Motor neuron (in vitro differentiated cells): Measurements from ENCODE around the gene FYCO1. TPM values are rescaled to one million over a fixed set of nuclear protein-coding genes. Genes with fewer than 3 reads are reported as not detected.

Source experiments
- ATAC-seq, 8 experiments: fragments of 200-7000 bp; cut with Tn5 transposase; replicated peaks in 6 of 8; 2 replicates each; pipeline ENCODE4 v1.8.0; 2021; ENCODE audit warnings: mild to moderate bottlenecking in 8 of 8, moderate library complexity in 8 of 8
- H3K27ac ChIP-seq, 2 donors: fragments of 250-450 bp; sonication (Bioruptor Pico); 2 replicates each; pipeline ENCODE4 v1.9.0; 2021; ENCODE audit warnings: antibody characterized with exemption in 2 of 2, mild to moderate bottlenecking in 2 of 2, moderate library complexity in 1 of 2
- H3K4me1 ChIP-seq, 2 donors: fragments of 250-450 bp; sonication (Bioruptor Pico); replicated peaks in 1 of 2; 2 replicates each; pipeline ENCODE4 v1.6.1; 2021; ENCODE audit warnings: antibody characterized with exemption in 2 of 2, mild to moderate bottlenecking in 2 of 2, moderate library complexity in 1 of 2
- H3K4me3 ChIP-seq, 5 donors: fragments of 250-450 bp; sonication (Bioruptor Pico); 2 replicates each; pipeline ENCODE4 v1.9.0; 2021; ENCODE audit warnings: antibody characterized with exemption in 5 of 5, mild to moderate bottlenecking in 5 of 5, moderate library complexity in 4 of 5
- WGBS, 10 experiments: fragments of 450-650 bp; shearing (Covaris generic); methylation state at CpG; one replicate each; pipeline ENCODE4 v1.0.0; 2022; 5-methylcytosine and 5-hydroxymethylcytosine counted together
- in situ Hi-C, 9 experiments: fragments of 400-800 bp; cut with MboI; loops; one replicate each; pipeline ENCODE4 v1.15.0; 2021; ENCODE audit warnings: low sequenced_read_pairs in 9 of 9, low pct_unique_long_range_greater_than_20kb in 2 of 9; ENCODE audit not compliant: unreplicated experiment in 9 of 9
- total RNA-seq, 8 experiments: library from RNA; unstranded; fragments of 300-600 nt; gene quantifications; 2 replicates each; pipeline versions ENCODE4 v1.2.3 to v1.2.4, GENCODE V29; 2022

FYCO1 gene
- total RNA-seq, 8 experiments from 2014 or later, result 0.87 to 19.6 (median 5.6) TPM

DNA sequence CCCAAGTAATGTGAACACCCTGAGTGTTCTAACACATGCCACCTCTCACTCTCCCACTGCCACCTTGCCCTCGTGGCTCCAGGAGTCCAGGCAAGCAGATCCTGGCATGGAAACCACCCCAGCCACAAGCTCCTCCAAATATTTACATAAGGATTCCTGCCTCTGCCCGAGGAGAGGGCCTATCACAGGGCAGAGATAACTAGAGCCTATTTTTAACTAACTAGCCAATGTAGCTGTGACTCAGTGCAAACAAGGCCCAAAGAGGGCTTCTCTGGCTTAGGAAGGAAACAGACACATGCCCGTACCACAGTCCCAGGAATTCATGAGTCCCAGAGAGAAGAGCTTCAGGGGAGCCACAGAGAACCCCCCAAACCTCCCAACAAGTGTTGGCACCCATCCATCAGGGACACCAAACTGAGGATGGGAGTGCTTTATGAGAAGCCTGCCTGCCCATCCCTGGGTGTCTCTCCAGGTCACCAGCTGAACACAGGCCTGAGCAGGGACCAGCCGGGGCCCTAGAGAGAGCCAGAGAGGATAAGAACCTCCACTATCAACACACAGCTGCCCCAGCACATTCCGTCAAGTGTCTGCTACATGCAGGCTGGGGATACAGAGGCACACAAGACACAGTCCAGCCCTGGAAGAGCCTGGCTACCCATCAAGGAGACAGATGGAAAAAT lies 9.2 kb downstream of the FYCO1 start:
- Histone ChIP-seq H3K4me3 (no peak overlapping the region), H3K27ac (no peak overlapping the region), H3K4me1 (peaks cover 6 to 9% of the 10 kb centered on the region in 2 donors)
- peak in 6 of 8 experiments; percentile 27 to 86 (median 58) for ATAC-seq
- in situ Hi-C loops, result no loop called here
- WGBS, 10 experiments, result 0 to 100% (median 64%) methylated on average over 1 to 4 of the region's 5 CpGs; no CpG with 5 or more reads in 2 of the 10 experiments

DNA sequence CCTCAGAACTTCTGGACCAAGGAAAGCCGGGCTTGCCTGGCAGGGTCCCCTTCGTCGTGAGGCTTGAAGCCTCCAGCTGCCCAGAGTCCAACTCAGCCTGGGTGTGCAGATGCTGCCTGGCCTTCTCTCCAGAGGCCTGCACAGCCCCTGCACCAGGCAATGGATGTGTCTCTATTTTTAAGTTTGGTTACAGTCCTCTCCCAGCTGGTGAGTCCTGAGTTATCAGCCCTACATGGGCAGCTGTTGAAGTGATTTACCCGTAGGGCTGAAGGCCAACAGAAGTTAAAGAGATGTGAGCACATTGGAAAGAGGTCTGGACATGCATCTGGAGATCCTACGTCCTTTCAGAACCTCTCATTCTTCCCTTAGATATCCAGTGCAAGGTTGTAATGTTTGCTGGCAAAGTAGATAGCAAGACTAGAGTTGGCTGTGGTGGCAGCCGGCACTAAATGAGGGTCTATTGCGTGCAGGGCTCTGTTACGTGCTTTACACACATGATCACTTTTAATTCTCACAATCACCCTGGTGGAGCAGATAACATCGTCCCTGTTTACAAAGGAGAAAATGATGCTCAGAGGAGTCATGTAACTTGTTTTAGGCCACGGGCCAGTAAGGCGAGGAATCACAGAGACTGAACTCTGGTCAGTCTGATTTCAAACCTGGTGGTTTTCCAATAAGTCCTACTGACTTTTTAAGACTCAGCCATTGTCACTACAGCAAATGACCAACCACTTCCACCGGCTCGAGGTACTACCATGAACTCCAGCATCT lies 9.9 kb downstream of the FYCO1 start:
- 37 to 100% (median 94%) methylated on average over 2 to 8 of the region's 13 CpGs; no CpG with 5 or more reads in 1 of the 10 experiments for WGBS, 10 experiments
- H3K27ac ChIP-seq, result no peak overlapping the region
- peaks cover 6 to 9% of the 10 kb centered on the region in 2 donors for H3K4me1 ChIP-seq
- no peak overlapping the region for H3K4me3 ChIP-seq
- in situ Hi-C loops, result no loop called here
- ATAC-seq, result no peak

DNA sequence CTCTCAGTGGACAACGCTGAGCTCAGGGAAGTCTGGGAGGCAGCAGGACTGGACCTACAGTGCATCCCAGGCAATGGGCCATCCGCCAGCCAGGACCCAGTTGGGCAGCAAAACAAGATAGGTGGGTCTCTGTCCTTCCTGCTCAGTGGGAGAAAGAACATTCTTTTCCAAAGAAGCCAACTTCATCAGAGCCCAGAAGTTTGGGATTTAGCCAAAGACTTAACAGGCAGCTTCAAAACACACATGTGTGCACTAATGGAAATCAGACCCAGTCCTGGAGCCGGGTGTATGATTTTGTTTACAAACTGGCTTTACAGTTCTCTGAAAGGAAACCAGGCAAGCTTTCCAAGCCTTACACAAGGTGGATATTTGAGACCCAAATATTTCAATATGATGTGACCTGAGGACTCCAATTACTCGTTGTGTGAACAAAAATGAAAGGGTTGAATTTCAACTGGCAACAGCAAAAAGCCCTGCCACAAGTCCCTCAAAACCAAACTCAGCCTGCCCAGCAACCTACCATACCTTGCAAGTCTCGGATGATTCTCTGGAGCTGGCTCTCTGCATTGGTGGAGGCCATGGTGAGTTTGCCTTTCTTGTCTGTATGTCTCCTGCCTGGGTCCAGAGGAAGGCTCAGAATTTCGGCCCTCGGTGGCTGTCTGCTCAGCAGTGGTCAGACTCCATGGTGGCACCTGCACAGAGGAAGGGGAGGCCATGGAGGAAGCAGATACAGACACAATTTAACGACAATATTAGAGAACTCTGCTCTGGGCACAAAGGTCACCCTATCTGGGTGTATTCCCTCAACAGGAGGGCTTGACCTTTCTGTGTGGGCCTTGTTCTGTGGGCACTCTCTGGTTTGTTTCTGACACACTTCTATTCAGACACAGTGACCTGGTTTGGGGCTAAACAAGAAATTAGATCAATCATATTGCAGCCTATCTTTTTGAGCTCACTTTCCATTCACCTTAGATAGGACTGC lies 11.0 kb downstream of the FYCO1 start:
- Histone ChIP-seq H3K27ac (no peak overlapping the region), H3K4me1 (peaks cover 6 to 9% of the 10 kb centered on the region in 2 donors), H3K4me3 (no peak overlapping the region)
- in situ Hi-C loops, result no loop called here
- no peak for ATAC-seq
- WGBS, 10 experiments, result 0 to 100% (median 93%) methylated on average over 1 to 7 of the region's 8 CpGs; no CpG with 5 or more reads in 2 of the 10 experiments

DNA sequence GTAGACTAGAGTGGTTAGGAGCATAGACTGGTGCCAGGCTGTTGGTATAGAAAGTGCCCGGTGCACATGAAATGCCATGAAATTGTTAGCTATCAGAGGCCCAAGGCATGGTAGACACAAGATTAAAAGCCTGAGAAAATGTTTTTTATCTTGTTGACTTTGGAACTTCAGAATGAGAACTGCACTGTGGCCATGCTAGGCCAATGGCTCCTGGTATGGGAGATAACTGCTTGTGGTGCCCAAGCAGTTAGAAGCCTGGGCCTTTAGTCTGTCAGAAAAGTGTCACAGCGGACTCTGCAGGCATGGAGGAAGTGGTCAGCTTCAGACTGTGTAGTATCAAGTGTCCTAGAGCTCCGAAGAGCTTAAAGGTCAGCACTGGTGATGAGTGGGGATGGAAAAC lies 11.9 kb downstream of the FYCO1 start:
- in situ Hi-C loops, result no loop called here
- ATAC-seq, result no peak
- Histone ChIP-seq H3K4me3 (no peak overlapping the region), H3K27ac (no peak overlapping the region), H3K4me1 (peaks cover 6 to 9% of the 10 kb centered on the region in 2 donors)
- 72 to 100% (median 87%) methylated on average over 1 to 3 of the region's 3 CpGs; no CpG with 5 or more reads in 2 of the 10 experiments for WGBS, 10 experiments

DNA sequence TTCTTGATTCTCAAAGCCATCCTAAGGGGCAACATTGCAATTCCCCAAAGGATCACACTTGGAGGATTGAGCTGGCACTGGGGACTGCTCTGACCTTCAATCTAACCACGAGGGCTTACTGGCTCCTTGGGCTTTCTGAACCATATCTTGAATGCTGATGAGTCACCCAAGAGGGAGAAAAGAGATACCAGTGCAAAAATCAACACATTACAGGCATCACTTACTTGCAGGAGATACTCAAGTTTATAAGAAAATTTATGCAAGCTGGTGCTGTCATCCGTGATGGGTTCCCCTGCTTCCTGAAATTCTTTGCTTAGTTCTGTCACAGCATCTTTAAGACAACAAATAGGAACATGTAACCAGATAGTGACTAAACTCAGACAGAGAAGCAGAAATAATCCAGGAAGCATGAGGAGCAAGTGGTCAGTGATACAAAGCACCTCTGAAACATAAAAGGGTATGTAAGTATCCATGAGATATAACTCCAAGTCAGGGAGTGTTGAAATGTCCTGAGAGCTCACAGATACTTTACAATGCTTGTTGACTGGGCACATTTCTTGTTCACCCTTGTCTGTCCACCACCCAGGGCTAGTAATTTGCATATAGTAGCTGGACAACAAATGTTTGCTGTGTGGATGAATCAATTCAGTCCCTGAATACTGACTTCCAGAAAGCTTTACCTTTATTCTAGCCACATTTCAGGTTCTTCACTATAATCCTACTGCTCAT lies 14.1 kb downstream of the FYCO1 start:
- WGBS, 10 experiments, result 17 to 100% (median 89%) methylated on average over 1 to 2 of the region's 2 CpGs; no CpG with 5 or more reads in 4 of the 10 experiments
- Histone ChIP-seq H3K27ac (no peak overlapping the region), H3K4me3 (no peak overlapping the region), H3K4me1 (no peaks in the 10 kb centered on the region)
- peak in 2 of 8 experiments; percentile 66 to 75 for ATAC-seq
- in situ Hi-C loops, result no loop called here

DNA sequence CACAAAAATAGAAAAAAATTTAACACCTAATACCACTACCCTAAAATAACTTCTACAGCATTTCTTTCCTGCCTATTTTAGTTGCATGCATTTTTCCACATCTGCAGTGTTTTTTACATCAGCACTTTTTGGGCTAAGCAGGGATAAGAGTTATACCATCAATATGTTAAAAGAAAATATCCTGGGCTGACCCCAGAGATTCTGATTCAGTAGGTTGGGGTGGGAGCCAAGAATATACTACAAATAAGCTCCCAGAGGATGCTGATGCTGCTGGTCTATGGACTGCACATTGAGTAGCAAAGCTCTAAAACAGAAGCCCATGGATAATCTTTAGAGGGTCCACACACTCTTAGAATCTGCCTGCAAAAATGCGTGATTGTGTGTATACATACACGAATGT lies 14.8 kb downstream of the FYCO1 start:
- H3K4me3 ChIP-seq, result no peak overlapping the region
- H3K27ac ChIP-seq, result no peak overlapping the region
- 92 to 100% (median 100%) methylated on average over 1 to 2 of the region's 2 CpGs; no CpG with 5 or more reads in 5 of the 10 experiments for WGBS, 10 experiments
- ATAC-seq, result no peak
- in situ Hi-C loops, result no loop called here
- H3K4me1 ChIP-seq, result no peaks in the 10 kb centered on the region

DNA sequence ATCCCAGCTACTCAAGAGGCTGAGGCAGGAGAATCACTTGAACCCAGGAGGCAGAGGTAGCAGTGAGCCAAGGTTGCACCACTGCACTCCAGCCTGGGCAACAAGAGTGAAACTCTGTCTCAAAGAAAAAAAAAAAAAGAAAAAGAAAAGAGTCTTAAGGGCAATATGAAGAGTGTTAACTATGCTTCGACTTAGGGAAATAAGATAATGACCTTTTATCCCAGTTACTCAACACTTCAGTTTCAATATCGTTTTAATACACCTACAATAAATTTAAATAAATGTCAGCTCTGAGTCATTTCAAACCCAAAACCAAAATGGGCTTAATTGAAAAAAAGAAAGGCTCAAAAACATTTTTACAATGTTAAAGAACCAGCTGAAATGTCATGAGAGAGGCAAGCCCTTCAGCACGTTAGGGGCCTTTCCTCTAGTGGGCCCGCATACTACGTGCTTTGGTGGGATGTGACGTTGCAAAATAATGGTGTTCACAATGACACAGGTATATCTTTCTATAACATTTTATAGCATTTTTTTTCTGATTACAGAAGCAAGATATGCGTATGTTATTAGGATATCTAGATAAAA lies 15.3 kb downstream of the FYCO1 start:
- Histone ChIP-seq H3K4me3 (no peak overlapping the region), H3K4me1 (no peaks in the 10 kb centered on the region), H3K27ac (no peak overlapping the region)
- in situ Hi-C loops, result no loop called here
- WGBS, 10 experiments, result 67 to 100% (median 92%) methylated on average over 1 to 7 of the region's 7 CpGs
- ATAC-seq, result no peak

DNA sequence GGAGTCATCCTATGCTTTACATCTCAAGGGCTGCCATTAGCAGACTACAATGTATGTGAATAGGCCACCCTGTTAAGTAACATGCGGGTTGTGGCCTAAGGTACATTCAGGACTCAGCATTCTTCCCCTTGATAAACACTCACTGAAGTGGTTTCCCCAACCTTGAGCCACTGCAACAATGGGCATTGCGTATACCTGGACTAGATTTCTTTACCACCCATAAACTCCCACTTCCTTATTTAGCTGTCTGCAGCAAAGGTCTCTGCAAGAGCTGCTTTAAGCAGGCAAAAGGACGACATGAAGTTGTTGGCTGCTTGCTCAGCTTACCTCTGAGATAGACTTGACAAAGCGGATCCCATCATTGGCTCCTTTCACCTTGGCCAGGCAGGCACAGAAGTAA lies 16.2 kb downstream of the FYCO1 start:
- Histone ChIP-seq H3K4me3 (no peak overlapping the region), H3K27ac (no peak overlapping the region), H3K4me1 (no peaks in the 10 kb centered on the region)
- in situ Hi-C loops, result no loop called here
- WGBS, 10 experiments, result 71 to 100% (median 97%) methylated on average over 1 to 4 of the region's 4 CpGs; no CpG with 5 or more reads in 2 of the 10 experiments
- ATAC-seq, result no peak

DNA sequence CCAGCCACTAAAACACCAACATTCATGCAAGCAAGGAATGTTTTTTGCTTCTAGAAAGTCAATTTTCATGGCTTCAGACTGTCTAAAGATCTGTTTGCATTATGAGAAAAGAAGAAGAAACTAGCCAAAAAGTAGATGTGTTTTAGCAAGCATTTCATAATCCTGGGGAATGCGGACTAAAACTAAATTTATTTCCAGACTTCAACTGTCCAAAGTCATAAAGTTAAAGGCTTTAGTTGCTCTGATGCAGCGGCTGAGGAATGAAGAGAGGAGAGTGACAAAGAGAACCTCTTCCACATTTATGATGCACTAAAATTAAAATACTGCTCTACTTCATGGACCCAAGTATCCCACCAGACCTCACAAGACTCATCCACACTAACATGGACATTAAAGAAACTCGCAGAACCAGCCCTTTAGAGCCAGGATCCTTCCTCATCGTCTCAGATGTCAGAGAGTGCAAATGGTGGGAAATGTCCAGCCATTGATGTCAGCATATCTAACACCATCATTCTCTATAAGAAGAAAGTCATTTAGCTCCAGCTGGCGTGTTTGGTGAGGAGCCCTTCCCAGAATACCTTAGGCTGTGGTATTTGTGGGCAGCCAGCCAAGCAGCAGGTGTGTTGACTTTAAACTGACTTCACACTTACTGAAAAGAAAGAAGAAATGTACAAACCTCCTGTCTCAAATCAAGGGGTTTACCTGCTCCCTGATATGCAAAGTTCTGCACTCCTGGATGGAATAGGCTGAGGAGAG lies 17.4 kb downstream of the FYCO1 start:
- in situ Hi-C loops, result no loop called here
- H3K4me1 ChIP-seq, result no peaks in the 10 kb centered on the region
- WGBS, 10 experiments, result 54 to 100% (median 90%) methylated on average over 1 to 4 of the region's 5 CpGs; no CpG with 5 or more reads in 1 of the 10 experiments
- no peak overlapping the region for H3K27ac ChIP-seq
- no peak for ATAC-seq
- H3K4me3 ChIP-seq, result no peak overlapping the region

DNA sequence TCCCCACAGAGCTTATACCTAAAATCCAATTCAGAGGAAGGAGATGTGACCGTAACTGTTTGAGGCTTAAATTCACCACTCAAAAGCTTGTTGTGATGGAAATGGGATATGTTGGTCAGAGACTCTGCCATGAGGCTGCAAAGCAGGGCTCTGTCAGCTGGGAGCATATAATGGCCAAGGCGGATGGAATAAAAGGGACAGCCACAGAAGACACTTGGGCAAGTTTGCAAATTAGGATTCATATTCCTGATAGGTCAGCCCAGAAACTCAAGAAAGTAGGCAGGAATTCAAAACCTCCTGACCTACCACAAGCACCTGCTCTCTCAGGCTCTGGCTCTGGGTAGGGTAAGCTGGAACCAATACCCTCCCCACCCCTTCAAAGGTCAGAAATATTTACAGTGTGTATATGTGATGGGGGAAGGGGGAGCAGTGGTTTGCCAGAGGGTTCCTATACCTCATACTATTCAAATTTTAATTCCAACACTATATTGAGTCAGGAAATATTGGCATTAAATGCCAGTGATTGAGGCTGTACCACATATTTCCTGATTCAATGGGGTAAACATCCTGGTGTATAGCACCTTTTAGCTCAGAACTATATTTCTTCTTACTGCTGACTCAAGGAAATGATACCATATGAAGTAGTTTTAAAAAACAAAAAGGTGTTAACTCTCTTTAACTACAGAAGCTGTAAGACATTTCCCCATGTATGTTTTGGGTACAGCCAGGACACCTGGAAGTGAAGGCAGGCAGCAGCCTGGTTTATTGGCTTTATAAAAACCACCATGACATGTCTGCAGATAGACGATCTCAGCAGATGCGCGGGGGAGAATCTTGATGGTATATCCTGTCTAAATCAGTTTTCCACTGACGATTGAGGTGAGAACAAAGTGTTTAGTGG lies 19.2 kb downstream of the FYCO1 start:
- H3K27ac ChIP-seq, result no peak overlapping the region
- no peak for ATAC-seq
- 72 to 100% (median 90%) methylated on average over 2 to 6 of the region's 6 CpGs; no CpG with 5 or more reads in 3 of the 10 experiments for WGBS, 10 experiments
- no peaks in the 10 kb centered on the region for H3K4me1 ChIP-seq
- in situ Hi-C loops, result no loop called here
- H3K4me3 ChIP-seq, result no peak overlapping the region

DNA sequence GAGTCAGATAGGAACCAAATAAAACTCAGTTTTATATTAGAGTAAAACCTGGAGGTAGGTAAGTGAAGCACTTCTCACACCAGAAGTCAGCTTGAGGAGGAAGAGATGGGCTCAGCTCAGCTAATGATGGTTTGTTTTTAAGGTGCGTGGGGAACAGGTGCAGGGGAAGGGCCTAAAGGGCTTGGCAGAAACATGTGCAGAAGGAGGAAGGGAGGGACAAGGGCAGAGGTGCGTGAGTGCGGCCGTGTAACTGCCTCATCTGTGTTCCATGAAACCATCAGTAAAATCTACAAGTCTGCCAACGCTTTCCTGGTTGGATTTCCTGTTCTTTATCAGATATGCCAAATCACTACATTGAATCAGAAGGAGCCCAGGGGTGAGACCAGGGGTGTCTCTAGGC lies 19.9 kb downstream of the FYCO1 start:
- in situ Hi-C loops, result no loop called here
- Histone ChIP-seq H3K27ac (no peak overlapping the region), H3K4me1 (no peaks in the 10 kb centered on the region), H3K4me3 (no peak overlapping the region)
- ATAC-seq, result no peak
- WGBS, 10 experiments, result 60 to 96% (median 76%) methylated on average over 1 to 3 of the region's 5 CpGs; no CpG with 5 or more reads in 6 of the 10 experiments
